Nephron progenitor cell (in vitro differentiated cells): Measurements from ENCODE around the gene PRKRIP1.

ENCODE experiments used
- DNase-seq: peaks from one replicate; pipeline ENCODE4 v3.0.0; 2021
- H3K27ac Mint-ChIP-seq: 2 replicates; pipeline ENCODE4 v1.8.0; 2021; ENCODE audit warnings: mild to moderate bottlenecking, moderate library complexity, mixed read lengths
- H3K27me3 Mint-ChIP-seq: 2 replicates; pipeline ENCODE4 v1.8.0; 2021; ENCODE audit warnings: mild to moderate bottlenecking, low read depth, mixed read lengths; ENCODE audit not compliant: poor library complexity
- H3K36me3 Mint-ChIP-seq: 2 replicates; pipeline ENCODE4 v1.8.0; 2021; ENCODE audit warnings: low read depth, mixed read lengths
- H3K4me1 Mint-ChIP-seq: 2 replicates; pipeline ENCODE4 v1.8.0; 2021; ENCODE audit warnings: mixed read lengths
- H3K4me3 Mint-ChIP-seq: 2 replicates; pipeline ENCODE4 v1.8.0; 2021; ENCODE audit warnings: mild to moderate bottlenecking, moderate library complexity, mixed read lengths
- H3K9me3 Mint-ChIP-seq: 2 replicates; pipeline ENCODE4 v1.8.0; 2021; ENCODE audit warnings: mild to moderate bottlenecking, moderate library complexity, mixed read lengths
- CTCF ChIP-seq: fragments of 200-600 bp; sonication (generic); IDR thresholded peaks from 2 replicates; pipeline ENCODE4 v1.5.0; 2021; ENCODE audit warnings: antibody characterized with exemption

The PRKRIP1 gene

GRCh38 chr7:102427019-102427405 lies 30.8 kb downstream of the PRKRIP1 start:
- no peak overlapping the region for H3K4me3 Mint-ChIP-seq
- no peak overlapping the region for H3K27ac Mint-ChIP-seq
- peaks cover 43% of the 10 kb centered on the region for H3K36me3 Mint-ChIP-seq
- no peak for DNase-seq
- no peaks in the 10 kb centered on the region for H3K27me3 Mint-ChIP-seq
- no peak for TF ChIP-seq CTCF
- H3K4me1 Mint-ChIP-seq, result peaks cover 51% of the 10 kb centered on the region
- H3K9me3 Mint-ChIP-seq, result no peaks in the 10 kb centered on the region

- Mint-ChIP-seq H3K27me3 (no peaks in the 10 kb centered on the region), H3K36me3 (peaks cover 38% of the 10 kb centered on the region), H3K4me1 (peaks cover 51% of the 10 kb centered on the region), H3K27ac (peak overlapping the region; percentile 48), H3K4me3 (no peak overlapping the region), H3K9me3 (no peaks in the 10 kb centered on the region)
- no peak for TF ChIP-seq CTCF
- no peak for DNase-seq
Measured at GRCh38 chr7:102429141-102429899, 33.2 kb downstream of the PRKRIP1 start.

GRCh38 chr7:102431617-102432298 lies 35.6 kb downstream of the PRKRIP1 start:
- peaks cover 49% of the 10 kb centered on the region for H3K4me1 Mint-ChIP-seq
- H3K27ac Mint-ChIP-seq, result peak overlapping the region; percentile 93
- no peaks in the 10 kb centered on the region for H3K9me3 Mint-ChIP-seq
- no peak for TF ChIP-seq CTCF
- DNase-seq, result no peak
- H3K27me3 Mint-ChIP-seq, result no peaks in the 10 kb centered on the region
- H3K36me3 Mint-ChIP-seq, result peaks cover 23% of the 10 kb centered on the region
- H3K4me3 Mint-ChIP-seq, result peak overlapping the region; percentile 82

- Mint-ChIP-seq H3K4me3 (peak overlapping the region; percentile 82), H3K4me1 (peaks cover 49% of the 10 kb centered on the region), H3K27me3 (no peaks in the 10 kb centered on the region), H3K36me3 (peaks cover 16% of the 10 kb centered on the region), H3K9me3 (no peaks in the 10 kb centered on the region), H3K27ac (peak overlapping the region; percentile 29)
- peak; percentile 40 for DNase-seq
- TF ChIP-seq CTCF, result no peak
Measured at GRCh38 chr7:102432442-102433218, 36.5 kb downstream of the PRKRIP1 start.

GRCh38 chr7:102433219-102434038 lies 37.3 kb downstream of the PRKRIP1 start, which contains the start of gene ORAI2:
Gene ORAI2 (plus strand): TSS chr7:102433575. CDS start chr7:102438957, 5,382 bp downstream.
- Mint-ChIP-seq H3K27ac (peak within 1 kb of the TSS; percentile 83), H3K36me3 (peaks cover 9% of the 10 kb centered on the region), H3K27me3 (no peaks in the 10 kb centered on the region), H3K9me3 (no peaks in the 10 kb centered on the region), H3K4me3 (peak within 1 kb of the TSS; percentile 90), H3K4me1 (peaks cover 49% of the 10 kb centered on the region)
- DNase-seq, result peak; percentile 91
- TF ChIP-seq CTCF, result no peak
